KMS-11 (cell line): ENCODE results near the gene SBK2.

ENCODE experiments used
- H2AFZ ChIP-seq: fragments of 200-600 bp; sonication (generic); 2 replicates; pipeline ENCODE4 v1.6.1; 2016; ENCODE audit warnings: antibody characterized with exemption, mixed run types, low read depth
- H3K27ac ChIP-seq: fragments of 200-600 bp; sonication (generic); 2 replicates; pipeline ENCODE4 v1.6.1; 2016; ENCODE audit warnings: mild to moderate bottlenecking, mixed run types
- H3K27me3 ChIP-seq: fragments of 200-600 bp; sonication (generic); 2 replicates; pipeline ENCODE4 v1.6.1; 2017; ENCODE audit warnings: mild to moderate bottlenecking, low read depth, mixed run types, moderate library complexity; ENCODE audit not compliant: insufficient read depth
- H3K36me3 ChIP-seq: fragments of 200-600 bp; sonication (generic); 2 replicates; pipeline ENCODE4 v1.6.1; 2017; ENCODE audit warnings: mild to moderate bottlenecking, mixed run types; ENCODE audit not compliant: insufficient read depth
- H3K4me1 ChIP-seq: fragments of 200-600 bp; sonication (generic); 2 replicates; pipeline ENCODE4 v1.6.1; 2016; ENCODE audit warnings: mild to moderate bottlenecking, low read depth, mixed run types; ENCODE audit not compliant: poor library complexity, severe bottlenecking
- H3K4me2 ChIP-seq: fragments of 200-600 bp; sonication (generic); 2 replicates; pipeline ENCODE4 v1.7.0; 2016; ENCODE audit warnings: mild to moderate bottlenecking, mixed run types
- H3K4me3 ChIP-seq: fragments of 200-600 bp; sonication (generic); IDR thresholded peaks from 2 replicates; pipeline ENCODE4 v1.6.1; 2017; ENCODE audit warnings: low read depth, low read length, mixed read lengths; ENCODE audit not compliant: insufficient read depth
- H3K79me2 ChIP-seq: fragments of 200-600 bp; sonication (generic); 2 replicates; pipeline ENCODE4 v1.6.1; 2016; ENCODE audit warnings: low read depth, mixed run types; ENCODE audit not compliant: insufficient read depth
- H3K9ac ChIP-seq: fragments of 200-600 bp; sonication (generic); 2 replicates; pipeline ENCODE4 v1.6.1; 2016; ENCODE audit warnings: mild to moderate bottlenecking, mixed run types
- H4K20me1 ChIP-seq: fragments of 200-600 bp; sonication (generic); 2 replicates; pipeline ENCODE4 v1.6.1; 2016; ENCODE audit warnings: mild to moderate bottlenecking, mixed run types; ENCODE audit not compliant: insufficient read depth
- CTCF ChIP-seq: fragments of 200-600 bp; sonication (generic); conservative IDR thresholded peaks from 2 replicates; pipeline ENCODE4 v1.6.1; 2017; ENCODE audit warnings: low read depth, mild to moderate bottlenecking, antibody characterized with exemption, low read length, moderate library complexity, mixed read lengths

Gene SBK2

GRCh38 chr19:55554741-55555152 is 17.8 kb upstream of the SBK2 start:
- H4K20me1 ChIP-seq = no peaks in the 10 kb centered on the region
- H3K36me3 ChIP-seq = no peaks in the 10 kb centered on the region
- H3K79me2 ChIP-seq = no peaks in the 10 kb centered on the region
- H3K4me2 ChIP-seq = no peak overlapping the region
- no peak for TF ChIP-seq CTCF
- H2AFZ ChIP-seq = no peak overlapping the region
- no peak overlapping the region for H3K9ac ChIP-seq
- H3K4me3 ChIP-seq = no peak overlapping the region
- H3K4me1 ChIP-seq = peaks cover 4% of the 10 kb centered on the region
- H3K27me3 ChIP-seq = peaks cover 84% of the 10 kb centered on the region
- no peak overlapping the region for H3K27ac ChIP-seq

GRCh38 chr19:55554302-55554701 is 17.4 kb upstream of the SBK2 start:
- Histone ChIP-seq H3K4me1 (peaks cover 4% of the 10 kb centered on the region), H3K79me2 (no peaks in the 10 kb centered on the region), H3K36me3 (no peaks in the 10 kb centered on the region), H3K4me2 (no peak overlapping the region), H3K4me3 (no peak overlapping the region), H3K27me3 (peaks cover 84% of the 10 kb centered on the region), H4K20me1 (no peaks in the 10 kb centered on the region), H2AFZ (no peak overlapping the region), H3K9ac (no peak overlapping the region), H3K27ac (no peak overlapping the region)
- TF ChIP-seq CTCF = no peak

GRCh38 chr19:55553217-55554182 is 16.6 kb upstream of the SBK2 start:
- peaks cover 86% of the 10 kb centered on the region for H3K27me3 ChIP-seq
- H3K27ac ChIP-seq = no peak overlapping the region
- no peak overlapping the region for H3K9ac ChIP-seq
- H3K79me2 ChIP-seq = no peaks in the 10 kb centered on the region
- H3K4me3 ChIP-seq = no peak overlapping the region
- H3K4me2 ChIP-seq = no peak overlapping the region
- no peak overlapping the region for H2AFZ ChIP-seq
- no peaks in the 10 kb centered on the region for H3K36me3 ChIP-seq
- peaks cover 4% of the 10 kb centered on the region for H3K4me1 ChIP-seq
- H4K20me1 ChIP-seq = no peaks in the 10 kb centered on the region
- TF ChIP-seq CTCF = no peak

GRCh38 chr19:55552620-55553019 is 15.7 kb upstream of the SBK2 start:
- H3K79me2 ChIP-seq = no peaks in the 10 kb centered on the region
- H4K20me1 ChIP-seq = no peaks in the 10 kb centered on the region
- peaks cover 84% of the 10 kb centered on the region for H3K27me3 ChIP-seq
- H3K36me3 ChIP-seq = no peaks in the 10 kb centered on the region
- TF ChIP-seq CTCF = no peak
- H3K4me1 ChIP-seq = peaks cover 4% of the 10 kb centered on the region
- no peak overlapping the region for H3K4me2 ChIP-seq
- H3K4me3 ChIP-seq = no peak overlapping the region
- no peak overlapping the region for H2AFZ ChIP-seq
- no peak overlapping the region for H3K9ac ChIP-seq
- no peak overlapping the region for H3K27ac ChIP-seq
